Left lung (tissue), 10 donors: ENCODE measurements around the gene CMBL. TPM values are rescaled to one million over a fixed set of nuclear protein-coding genes. Genes with fewer than 3 reads are reported as not detected.

Experiments used
- ATAC-seq: fragments of 200-7000 bp; cut with Tn5 transposase; one replicate; pipeline ENCODE4 v1.9.1; 2020; ENCODE audit warnings: moderate library complexity
- DNase-seq, 4 donors: peaks; one replicate each; pipeline ENCODE4 v3.0.0-alpha.2; 2013 to 2020
- H3K27ac ChIP-seq, 2 donors: fragments of 200-600 bp; sonication (generic) in 1 of 2; one replicate each; pipeline versions ENCODE4 v1.5.0 to v1.8.0; 2020 to 2021
- H3K27me3 ChIP-seq, 2 donors: fragments of 200-600 bp; sonication (generic) in 1 of 2; one replicate each; pipeline versions ENCODE4 v1.5.0 to v1.8.0; 2020 to 2021
- H3K36me3 ChIP-seq, 2 donors: fragments of 200-600 bp; sonication (generic) in 1 of 2; one replicate each; pipeline versions ENCODE4 v1.5.0 to v1.8.0; 2020 to 2021
- H3K4me1 ChIP-seq, 2 donors: fragments of 200-600 bp; one replicate each; pipeline ENCODE4 v1.8.0; 2021
- H3K4me3 ChIP-seq, 2 donors: fragments of 200-600 bp; sonication (generic) in 1 of 2; one replicate each; pipeline versions ENCODE4 v1.5.0 to v1.8.0; 2020 to 2021; ENCODE audit warnings: mild to moderate bottlenecking in 1 of 2
- H3K9me3 ChIP-seq, 2 donors: fragments of 200-600 bp; sonication (generic) in 1 of 2; one replicate each; pipeline versions ENCODE4 v1.5.0 to v1.8.0; 2020 to 2021
- CTCF ChIP-seq, 2 donors: fragments of 200-600 bp; sonication (generic) in 1 of 2; IDR thresholded peaks; one replicate each; pipeline versions ENCODE4 v1.5.0 to v1.8.0; 2021; ENCODE audit warnings: antibody characterized with exemption in 2 of 2
- intact Hi-C, 2 donors: fragments of 100-400 bp; cut with DNase I; formaldehyde crosslinking; loops; one replicate each; pipeline versions ENCODE4 v1.11.2 to v1.14.2; 2022
- polyA plus RNA-seq, 6 donors: library from polyadenylated mRNA; unstranded; fragments of 120-200 nt; gene quantifications; one replicate each; pipeline ENCODE4 v1.2.1, GENCODE V29; 2013; ENCODE audit not compliant: insufficient read length in 6 of 6
- total RNA-seq, 2 donors: library from RNA; stranded (reverse); fragmentation: NEBNext Ultra II Directional; extraction: Animal tissue kit (Norgen Biotek cat#: 25700); gene quantifications; one replicate each; pipeline ENCODE4 v1.2.1, GENCODE V29; 2021
- donor health status: DM: no; HTN: yes; CAD: no.
- donor health status: DM: no; HTN: no; CAD: no.

CMBL gene
- total and polyA plus RNA-seq, 8 donors: 17.3 to 26.9 (median 22.5) TPM

GRCh38 chr5:10353241-10354047 lies 45.7 kb upstream of the CMBL start, which contains the start of gene MARCHF6:
Gene MARCHF6, plus strand, starts transcription at chr5:10353695. Its CDS starts 204 bp downstream, at chr5:10353899.
- Histone ChIP-seq H3K27me3 (no peaks in the 10 kb centered on the region), H3K4me3 (peak within 1 kb of the TSS; percentile 89 to 91), H3K36me3 (no peaks in the 10 kb centered on the region), H3K27ac (peak within 1 kb of the TSS; percentile 97 to 99), H3K4me1 (peaks cover 8 to 45% of the 10 kb centered on the region in 2 donors), H3K9me3 (no peaks in the 10 kb centered on the region)
- ATAC-seq (peak; percentile 97), DNase-seq (peak; percentile 92 to 97 (median 96))
- intact Hi-C loops: no loop called here
- TF ChIP-seq CTCF (IDR thresholded peaks at IDR 0.05): peak in 1 of 2 donors; percentile 12

GRCh38 chr5:10352430-10353240 lies 44.9 kb upstream of the CMBL start:
- TF ChIP-seq CTCF (IDR thresholded peaks at IDR 0.05): no peak
- ATAC-seq (peak; percentile 29), DNase-seq (no peak)
- peaks cover 8 to 38% of the 10 kb centered on the region in 2 donors for H3K4me1 ChIP-seq
- intact Hi-C loops: no loop called here
- H3K36me3 ChIP-seq: no peaks in the 10 kb centered on the region
- peak overlapping the region; percentile 89 to 91 for H3K4me3 ChIP-seq
- H3K27ac ChIP-seq: peak overlapping the region; percentile 97 to 99
- no peaks in the 10 kb centered on the region for H3K9me3 ChIP-seq
- H3K27me3 ChIP-seq: no peaks in the 10 kb centered on the region

GRCh38 chr5:10351919-10352318 lies 44.2 kb upstream of the CMBL start:
- Histone ChIP-seq H3K4me3 (no peak overlapping the region), H3K9me3 (no peaks in the 10 kb centered on the region), H3K27ac (peak overlapping the region in 1 of 2 donors; percentile 99), H3K4me1 (peaks cover 8 to 31% of the 10 kb centered on the region in 2 donors), H3K27me3 (no peaks in the 10 kb centered on the region), H3K36me3 (no peaks in the 10 kb centered on the region)
- DNase-seq (no peak), ATAC-seq (no peak)
- no peak for TF ChIP-seq CTCF (IDR thresholded peaks at IDR 0.05)
- intact Hi-C loops: no loop called here

- Histone ChIP-seq H3K36me3 (no peaks in the 10 kb centered on the region), H3K4me3 (no peak overlapping the region), H3K4me1 (peaks cover 8 to 29% of the 10 kb centered on the region in 2 donors), H3K9me3 (no peaks in the 10 kb centered on the region), H3K27ac (no peak overlapping the region), H3K27me3 (no peaks in the 10 kb centered on the region)
- DNase-seq: no peak
- no peak for TF ChIP-seq CTCF (IDR thresholded peaks at IDR 0.05)
- peak; percentile 5 for ATAC-seq
- intact Hi-C loops: no loop called here
Measured at GRCh38 chr5:10351199-10351905, 43.6 kb upstream of the CMBL start.
